GM18498 (cell line): ENCODE measurements around the gene RNF20.
"Not testable (repeated sequence)": the region's sequence is repeated elsewhere in the genome, so short reads cannot be mapped to it uniquely, and the experiment has no call there.

ENCODE experiments used
- ATAC-seq: cut with Tn5 transposase; IDR thresholded peaks from one replicate; pipeline ENCODE4 v1.9.1; 2021; ENCODE audit warnings: mild to moderate bottlenecking, moderate library complexity; ENCODE audit not compliant: unreplicated experiment

Gene RNF20

GRCh38 chr9:101587332-101588043 lies 53.8 kb downstream of the RNF20 start:
- ATAC-seq, result no peak

GRCh38 chr9:101590074-101590473 lies 56.4 kb downstream of the RNF20 start:
- ATAC-seq, result not testable (repeated sequence)

GRCh38 chr9:101590901-101591300 lies 57.2 kb downstream of the RNF20 start:
- ATAC-seq, result no peak

- ATAC-seq, result no peak
These were observed 58.3 kb downstream of the RNF20 start for GRCh38 chr9:101591787-101592446.

DNA sequence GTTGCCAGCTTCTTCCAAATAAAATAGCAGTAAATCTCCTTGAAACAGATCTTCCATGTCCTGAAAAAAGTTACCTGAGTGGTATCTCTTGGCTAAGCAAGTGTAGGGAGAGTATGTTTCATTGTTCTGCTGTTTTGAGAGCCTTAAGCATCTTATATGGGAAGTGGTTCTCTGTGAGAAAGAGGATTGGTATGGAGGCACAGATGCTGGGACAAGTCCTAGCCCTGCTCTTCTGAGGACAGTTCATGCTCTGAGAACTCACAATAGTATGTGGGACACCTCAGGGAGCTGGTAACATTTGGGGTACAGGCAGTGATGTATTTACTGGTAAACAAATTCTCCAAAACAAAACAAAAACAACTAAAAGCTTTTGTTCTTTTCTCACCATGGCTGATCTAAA lies 59.1 kb downstream of the RNF20 start:
- no peak for ATAC-seq

DNA sequence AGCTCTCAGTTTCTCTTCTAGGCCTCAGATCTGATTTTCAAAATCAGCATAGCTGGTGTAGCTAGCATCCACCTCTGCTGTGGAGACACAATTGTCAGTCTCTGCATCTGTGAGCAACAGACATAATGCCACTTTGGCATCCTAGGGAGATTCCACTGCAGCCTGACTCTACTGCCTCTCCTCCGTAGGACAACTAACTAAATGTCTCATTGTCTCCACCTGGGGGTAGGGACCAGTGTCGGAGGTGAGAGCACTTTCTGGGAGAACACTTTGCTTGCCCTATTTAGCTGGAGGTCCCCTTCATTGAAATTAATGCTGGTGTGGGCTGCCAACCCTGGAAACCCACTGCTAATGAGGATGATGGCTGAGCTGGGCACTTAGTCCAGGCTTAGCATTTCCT lies 59.7 kb downstream of the RNF20 start:
- ATAC-seq, result no peak

- no peak for ATAC-seq
These were observed 61.1 kb downstream of the RNF20 start, which contains the start of gene PPP3R2 for GRCh38 chr9:101594796-101595195. TSS of gene PPP3R2 (minus strand) at chr9:101594969. CDS start at chr9:101594921, 48 bp downstream.

GRCh38 chr9:101601904-101602765 lies 68.5 kb downstream of the RNF20 start:
- ATAC-seq, result no peak

DNA sequence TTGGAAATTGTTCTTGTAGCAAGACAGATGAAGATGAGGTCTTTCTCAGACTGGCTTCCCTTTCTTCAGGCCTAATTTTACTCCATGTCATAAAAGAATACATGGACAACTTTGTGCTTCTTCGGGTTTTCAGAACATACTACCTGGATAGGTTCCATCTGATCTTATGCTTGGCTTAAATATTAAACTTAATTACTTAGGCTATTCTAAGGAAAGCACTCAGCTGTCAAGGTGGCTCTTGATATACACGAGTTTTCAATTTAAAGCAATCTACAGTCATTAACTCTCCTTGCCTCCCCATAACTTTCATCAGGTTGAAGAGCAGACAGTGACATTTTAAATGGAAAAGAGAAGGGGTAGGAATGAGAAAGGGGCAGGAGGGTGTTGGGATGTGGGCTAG lies 70.6 kb downstream of the RNF20 start:
- ATAC-seq, result no peak

DNA sequence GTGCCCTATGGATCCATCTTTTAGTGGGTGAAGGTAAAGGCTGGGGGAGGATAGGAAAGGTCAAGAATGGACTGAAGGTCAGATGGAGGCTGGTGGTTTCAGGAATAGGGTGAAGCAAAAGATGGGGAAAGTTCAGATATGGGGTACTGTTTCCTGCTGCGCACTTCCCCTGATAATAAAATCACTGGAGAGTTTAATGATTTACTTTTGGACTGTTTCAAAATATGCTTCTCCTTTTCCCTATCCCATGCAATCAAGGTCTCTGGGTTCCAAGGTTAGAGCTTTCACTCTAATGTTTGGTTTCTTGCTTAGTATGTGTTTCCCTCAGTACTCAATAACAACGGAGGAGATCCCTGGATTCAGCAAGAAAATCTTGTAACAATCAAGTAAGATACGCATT lies 71.9 kb downstream of the RNF20 start:
- no peak for ATAC-seq
